ENCODE measurements around the gene LDAF1.

Gene LDAF1

GRCh38 chr16:21199607-21200218 is 41.2 kb downstream of the LDAF1 start:
- no peak for DNase-seq

GRCh38 chr16:21203155-21203797 is 44.8 kb downstream of the LDAF1 start:
- no peak for DNase-seq

GRCh38 chr16:21205303-21205702 is 46.8 kb downstream of the LDAF1 start:
- DNase-seq, result no peak

GRCh38 chr16:21206550-21206949 is 48.1 kb downstream of the LDAF1 start:
- no peak for DNase-seq

- no peak for DNase-seq
Observed at GRCh38 chr16:21208446-21209230, 50.2 kb downstream of the LDAF1 start.

GRCh38 chr16:21211486-21211885 is 53.0 kb downstream of the LDAF1 start, which contains the start of gene ZP2:
Gene ZP2, minus strand, starts transcription at chr16:21211574. Its CDS starts 27 bp downstream, at chr16:21211547.
- DNase-seq, result no peak

- DNase-seq, result no peak
Observed at GRCh38 chr16:21214086-21214485, 55.6 kb downstream of the LDAF1 start.

- no peak for DNase-seq
Observed at GRCh38 chr16:21217121-21217520, 58.6 kb downstream of the LDAF1 start.

- DNase-seq, result no peak
Observed at GRCh38 chr16:21218153-21218552, 59.7 kb downstream of the LDAF1 start.

GRCh38 chr16:21219551-21219950 is 61.1 kb downstream of the LDAF1 start:
- DNase-seq, result no peak

- DNase-seq, result no peak
Observed at GRCh38 chr16:21222495-21223337, 64.2 kb downstream of the LDAF1 start.

GRCh38 chr16:21223787-21224186 is 65.3 kb downstream of the LDAF1 start:
- DNase-seq, result no peak

- no peak for DNase-seq
Observed at GRCh38 chr16:21224800-21225199, 66.3 kb downstream of the LDAF1 start.

GRCh38 chr16:21226749-21227148 is 68.3 kb downstream of the LDAF1 start:
- no peak for DNase-seq

- no peak for DNase-seq
Observed at GRCh38 chr16:21227866-21228265, 69.4 kb downstream of the LDAF1 start.

- DNase-seq, result no peak
Observed at GRCh38 chr16:21228361-21228872, 69.9 kb downstream of the LDAF1 start.

Data from NCI-H1417 treated with DMSO at 0.1 percent for 48 hours (cell line).